HG02870 (cell line): Measurements from ENCODE around the gene SPEG.

Source experiments
- ATAC-seq: cut with Tn5 transposase; IDR thresholded peaks from one replicate; pipeline ENCODE4 v1.9.1; 2021; ENCODE audit warnings: mild to moderate bottlenecking, moderate library complexity; ENCODE audit not compliant: unreplicated experiment

SPEG gene

DNA sequence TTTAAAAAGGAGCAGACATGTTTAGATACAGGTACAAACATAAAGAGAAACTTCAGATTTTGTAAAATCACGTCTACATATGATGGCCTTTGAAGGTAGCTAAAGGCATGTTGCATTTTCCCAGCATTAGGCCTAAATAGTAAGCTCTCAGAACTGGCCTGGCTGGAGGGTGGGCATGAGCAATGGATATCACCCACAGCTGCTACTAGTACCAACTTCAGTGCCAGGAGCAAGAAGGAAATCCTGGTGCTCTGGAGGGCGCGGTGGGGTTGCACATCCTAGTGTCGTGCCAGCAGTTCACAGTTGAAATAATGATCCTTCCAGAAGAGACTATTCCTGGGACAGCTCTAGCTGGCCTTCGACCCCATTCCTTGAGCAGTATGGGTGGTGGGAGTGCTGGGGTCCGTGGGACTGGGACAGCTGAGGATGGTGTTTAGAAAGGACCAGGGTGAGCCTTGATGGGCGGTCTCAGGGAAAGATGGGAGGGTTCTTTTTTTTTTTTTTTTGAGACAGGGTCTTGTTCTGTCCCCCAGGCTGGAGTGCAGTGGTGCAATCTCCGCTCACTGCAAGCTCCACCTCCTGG lies 11.6 kb upstream of the SPEG start:
- ATAC-seq = no peak

DNA sequence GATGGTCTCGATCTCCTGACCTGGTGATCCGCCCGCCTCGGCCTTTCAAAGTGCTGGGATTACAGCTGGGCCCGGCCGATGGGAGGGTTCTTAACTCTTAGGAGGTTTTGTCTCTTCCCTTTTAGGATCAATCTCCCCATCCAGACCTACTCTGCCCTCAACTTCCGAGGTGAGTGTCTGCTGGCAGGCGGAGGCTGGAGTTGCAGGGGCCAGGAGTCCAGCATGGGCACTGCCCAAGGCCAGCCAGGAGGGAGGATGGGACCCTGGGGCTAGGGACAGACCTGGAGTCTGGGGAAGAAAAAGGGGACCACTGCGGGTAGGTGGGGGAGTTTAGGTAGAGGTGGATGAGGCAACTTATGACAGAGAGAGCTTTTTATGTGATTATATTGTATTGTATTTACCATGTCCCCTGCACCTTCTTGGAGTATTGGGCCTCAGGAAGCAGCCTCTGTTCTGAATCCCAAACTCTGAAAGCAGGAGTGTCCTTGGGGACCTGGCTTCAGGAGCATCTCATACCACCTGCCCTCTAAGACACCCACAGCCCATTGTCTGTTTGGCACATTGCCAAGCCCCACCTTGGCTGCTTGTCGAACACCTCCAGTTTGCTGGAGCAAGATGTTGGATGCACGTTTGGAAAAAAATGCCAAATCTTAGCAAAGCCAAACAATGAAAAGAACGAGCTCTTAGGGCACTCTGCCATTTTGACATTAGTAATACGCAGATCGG lies 10.8 kb upstream of the SPEG start:
- ATAC-seq = no peak

DNA sequence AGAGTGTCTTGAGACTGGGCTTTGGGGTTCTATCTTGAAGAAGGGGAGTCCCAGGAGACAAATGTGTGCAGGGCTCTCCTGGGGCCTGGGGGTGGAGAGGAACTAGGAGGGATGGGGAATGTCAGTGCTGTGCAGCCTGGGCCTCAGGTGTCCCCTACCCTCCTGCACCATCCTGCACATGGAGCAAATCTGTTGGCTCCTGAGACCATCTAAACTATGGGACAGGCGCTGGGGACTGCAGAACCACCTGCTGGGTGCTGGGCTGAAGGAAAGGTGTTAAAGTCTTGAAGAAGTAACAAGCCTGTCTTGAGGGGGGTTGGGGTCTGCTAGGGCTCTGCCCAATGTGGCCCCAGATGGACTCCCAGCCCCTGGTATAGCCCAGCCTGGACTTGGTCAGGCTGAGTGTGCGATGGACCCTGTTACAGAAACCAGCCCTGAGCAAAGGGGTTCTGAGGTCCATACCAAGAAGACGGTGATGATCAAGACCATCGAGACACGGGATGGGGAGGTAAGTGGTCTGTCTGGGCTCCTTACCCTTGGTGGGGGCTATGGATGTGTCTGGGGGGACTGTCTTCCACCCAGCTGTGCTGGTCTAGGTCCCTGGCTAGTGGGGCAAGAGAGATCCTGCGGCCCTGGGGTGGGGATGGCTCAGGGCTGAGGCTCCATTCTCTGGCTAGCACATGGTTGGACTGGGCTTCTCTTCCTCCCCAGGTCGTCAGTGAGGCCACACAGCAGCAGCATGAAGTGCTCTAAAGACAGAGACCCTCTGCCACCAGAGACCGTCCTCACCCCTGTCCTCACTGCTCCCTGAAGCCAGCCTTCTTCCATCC lies 9.2 kb upstream of the SPEG start:
- ATAC-seq = no peak

DNA sequence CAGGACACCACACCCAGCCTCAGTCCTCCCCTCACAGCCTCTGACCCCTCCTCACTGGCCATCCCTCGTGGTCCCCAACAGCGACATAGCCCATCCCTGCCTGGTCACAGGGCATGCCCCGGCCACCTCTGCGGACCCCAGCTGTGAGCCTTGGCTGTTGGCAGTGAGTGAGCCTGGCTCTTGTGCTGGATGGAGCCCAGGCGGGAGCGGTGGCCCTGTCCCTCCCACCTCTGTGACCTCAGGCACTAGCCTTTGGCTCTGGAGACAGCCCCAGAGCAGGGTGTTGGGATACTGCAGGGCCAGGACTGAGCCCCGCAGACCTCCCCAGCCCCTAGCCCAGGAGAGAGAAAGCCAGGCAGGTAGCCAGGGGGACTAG lies 8.6 kb upstream of the SPEG start:
- no peak for ATAC-seq

DNA sequence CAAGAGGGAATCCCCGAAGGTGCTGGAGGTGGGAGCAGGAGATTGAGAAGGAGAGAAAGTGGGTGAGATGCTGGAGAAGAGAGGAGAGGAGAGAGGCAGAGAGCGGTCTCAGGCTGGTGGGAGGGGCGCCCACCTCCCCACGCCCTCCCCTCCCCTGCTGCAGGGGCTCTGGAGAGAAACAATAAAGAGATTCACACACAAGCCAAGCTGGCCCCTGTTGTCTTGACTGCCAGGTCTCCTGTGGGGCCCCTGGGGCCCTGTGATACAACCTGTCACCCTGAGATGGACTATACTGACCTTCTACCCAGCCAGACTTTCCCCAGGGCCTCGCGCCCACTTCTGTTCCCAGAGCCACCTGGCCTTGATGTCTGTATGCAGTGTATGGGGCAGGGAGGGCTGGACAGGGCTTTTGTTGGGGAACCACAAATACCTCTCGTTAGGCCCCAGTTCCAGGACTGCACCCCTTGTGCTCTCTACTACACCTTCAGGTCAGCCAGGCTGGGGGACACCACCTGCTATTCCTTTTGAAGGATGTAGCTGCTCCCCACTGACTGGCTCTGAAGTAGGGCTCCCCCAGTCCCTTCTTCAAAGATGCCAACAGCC lies 8.0 kb upstream of the SPEG start:
- no peak for ATAC-seq

DNA sequence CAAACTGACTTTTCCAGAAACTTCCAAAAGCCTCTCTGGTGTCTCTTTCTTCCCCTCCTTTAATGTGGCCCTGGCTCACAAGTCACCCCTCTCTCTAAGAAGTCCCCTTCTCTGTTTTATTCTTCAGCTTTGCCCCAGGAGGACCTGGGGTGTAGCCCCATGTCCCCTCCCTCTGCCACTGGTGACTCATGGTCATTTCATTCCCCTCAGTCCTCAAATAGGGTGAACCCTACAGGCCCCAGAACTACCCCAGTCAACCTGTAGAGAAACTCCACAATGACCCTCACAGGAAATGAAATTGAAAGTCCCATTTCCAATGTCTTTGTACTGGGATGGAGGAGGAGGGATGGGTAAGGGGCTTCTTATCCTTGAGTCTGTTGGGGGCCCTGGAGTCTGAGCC lies 6.2 kb upstream of the SPEG start:
- no peak for ATAC-seq

DNA sequence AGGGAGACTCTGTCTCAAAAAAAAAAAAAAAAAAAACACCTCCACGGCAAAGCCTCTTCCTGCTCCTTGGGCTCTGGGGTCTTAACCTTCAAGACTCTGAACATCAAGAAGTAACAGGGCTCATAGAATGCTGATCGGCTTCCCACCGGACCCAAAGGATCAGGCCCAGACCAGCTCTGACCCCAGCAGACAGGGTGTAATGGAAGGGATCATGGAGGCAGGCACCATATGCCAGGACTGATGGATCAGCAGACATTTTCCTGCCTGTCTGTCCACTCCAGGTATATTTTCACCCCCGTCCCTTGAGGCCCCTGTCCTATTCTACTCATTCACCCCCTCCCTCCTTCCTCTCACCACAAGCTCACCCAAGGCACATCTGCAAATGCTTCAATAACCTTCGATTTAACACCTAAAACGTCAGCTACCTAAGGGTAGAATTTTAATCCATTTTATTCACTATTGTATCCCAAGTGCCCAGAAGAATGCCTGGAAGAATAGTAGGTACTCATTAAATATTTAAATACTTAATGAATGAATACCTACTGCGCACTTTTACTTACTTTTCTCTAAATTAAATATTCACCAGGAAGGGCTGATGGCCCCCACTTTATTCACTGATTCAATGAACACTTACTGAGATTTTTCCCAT lies 4.6 kb upstream of the SPEG start:
- ATAC-seq = no peak

DNA sequence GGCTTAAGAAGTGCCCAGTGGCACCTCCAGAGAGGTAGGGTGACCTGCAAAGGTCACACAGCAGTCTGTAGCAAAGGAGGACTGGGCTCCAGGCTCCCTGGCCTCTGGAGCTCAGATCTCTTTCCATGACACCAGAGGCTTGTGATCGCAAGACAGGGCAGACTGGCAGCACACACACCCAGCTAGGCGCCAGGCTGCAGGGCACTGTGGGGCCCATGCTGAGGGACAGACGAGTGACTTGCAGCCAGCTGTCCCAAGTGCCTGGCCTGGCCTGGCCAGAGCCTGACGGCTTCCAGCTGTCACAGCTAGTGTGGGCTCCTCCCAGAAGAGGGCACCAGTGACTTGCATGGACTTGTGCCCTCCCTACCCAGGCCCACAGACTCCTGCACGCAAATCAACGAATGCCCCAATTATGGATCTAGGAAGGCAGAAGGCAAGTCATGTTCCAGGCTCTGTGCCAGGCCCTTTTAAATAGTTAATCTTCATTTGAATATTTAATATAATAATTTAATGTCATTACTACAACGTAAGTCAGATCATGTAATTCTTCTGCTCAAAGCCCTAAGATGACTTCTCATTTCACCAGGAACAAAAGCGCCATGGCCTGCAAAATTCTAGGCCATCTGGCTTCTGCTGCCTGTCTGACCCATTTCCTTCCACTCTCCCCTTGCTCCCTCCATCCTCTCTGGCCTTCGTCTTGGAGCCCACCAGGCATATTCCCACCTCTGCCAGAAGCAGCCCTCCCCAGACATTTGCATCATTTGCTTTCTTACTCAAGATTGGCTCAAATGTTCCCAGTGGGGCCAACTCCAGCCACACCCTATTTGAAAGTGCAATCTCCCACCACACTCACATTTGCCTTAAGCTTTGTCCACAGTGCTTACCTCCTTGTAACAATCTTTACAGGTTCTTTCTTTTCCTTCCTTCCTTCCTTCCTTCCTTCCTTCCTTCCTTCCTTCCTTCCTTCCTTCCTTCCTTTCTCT lies 3.7 kb upstream of the SPEG start:
- ATAC-seq = no peak

DNA sequence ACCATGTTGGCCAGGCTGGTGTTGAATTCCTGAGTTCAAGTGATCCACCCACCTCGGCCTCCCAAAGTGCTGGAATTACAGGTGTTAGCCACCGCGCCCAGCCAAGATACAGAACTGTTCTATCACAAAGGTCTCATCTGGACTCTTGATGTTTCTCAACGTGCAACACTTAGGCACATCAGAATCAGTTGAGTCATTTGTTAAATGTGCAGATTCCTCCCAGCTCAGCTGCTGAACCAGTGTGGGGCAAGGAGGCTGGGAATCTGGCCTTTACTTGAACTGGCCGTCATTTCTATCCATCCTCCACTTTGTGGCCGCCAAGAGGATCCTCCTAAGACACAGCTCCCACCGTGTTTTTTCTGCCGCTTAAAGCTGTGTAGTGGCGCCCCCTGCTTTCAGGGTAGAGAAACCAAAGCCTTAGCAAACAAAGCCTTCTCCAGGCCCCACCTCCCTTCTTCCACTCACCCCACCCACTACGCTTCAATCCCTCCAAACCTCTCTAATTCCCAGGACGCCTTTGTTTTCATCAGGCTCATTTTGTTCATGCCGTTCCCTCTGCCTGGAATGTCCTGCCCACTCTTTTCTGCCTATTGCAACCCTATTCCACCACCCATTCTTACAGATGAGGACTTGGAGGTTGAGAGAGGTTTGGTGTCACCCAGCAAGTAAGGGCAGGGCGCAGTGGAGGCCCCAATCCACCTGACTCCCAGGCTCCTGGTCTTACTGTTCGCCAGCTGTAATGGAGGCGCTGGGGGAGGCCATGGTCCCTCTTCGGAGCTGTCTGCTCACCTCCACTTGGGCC lies 776 bp upstream of the SPEG start:
- no peak for ATAC-seq

DNA sequence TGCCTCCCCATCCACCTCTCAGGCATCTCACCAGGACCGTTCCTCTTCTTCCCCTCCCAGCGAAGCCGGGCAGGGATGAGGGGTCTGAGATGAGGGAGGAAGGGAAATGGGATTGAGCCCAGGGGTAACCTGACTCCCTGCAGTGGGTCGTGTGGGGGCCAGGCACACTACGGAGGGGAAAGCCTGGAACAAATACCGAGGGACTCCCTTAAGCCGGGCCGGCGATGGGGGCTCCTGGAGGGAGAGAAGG lies 250 bp upstream of the SPEG start:
- no peak for ATAC-seq

DNA sequence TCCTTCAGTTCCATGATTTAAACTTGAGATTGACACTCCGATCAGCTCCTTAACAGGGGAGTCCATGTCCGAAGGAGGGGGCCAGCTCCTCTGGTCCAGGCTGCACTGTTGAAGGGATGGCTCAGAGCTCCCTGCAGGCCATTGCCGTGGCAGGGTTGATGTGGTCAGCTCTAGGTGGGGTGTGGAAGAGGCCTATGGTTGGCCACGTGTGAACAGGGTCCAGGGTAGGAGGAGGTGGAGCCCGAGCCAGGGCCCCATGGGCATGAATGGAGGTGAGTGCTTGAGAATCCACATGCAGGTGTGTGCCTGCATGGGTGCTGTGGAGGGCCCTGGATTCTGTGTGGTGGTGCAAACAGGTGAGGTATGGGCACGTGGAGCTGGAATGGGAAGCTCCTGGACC lies 1.1 kb downstream of the SPEG start:
- no peak for ATAC-seq

DNA sequence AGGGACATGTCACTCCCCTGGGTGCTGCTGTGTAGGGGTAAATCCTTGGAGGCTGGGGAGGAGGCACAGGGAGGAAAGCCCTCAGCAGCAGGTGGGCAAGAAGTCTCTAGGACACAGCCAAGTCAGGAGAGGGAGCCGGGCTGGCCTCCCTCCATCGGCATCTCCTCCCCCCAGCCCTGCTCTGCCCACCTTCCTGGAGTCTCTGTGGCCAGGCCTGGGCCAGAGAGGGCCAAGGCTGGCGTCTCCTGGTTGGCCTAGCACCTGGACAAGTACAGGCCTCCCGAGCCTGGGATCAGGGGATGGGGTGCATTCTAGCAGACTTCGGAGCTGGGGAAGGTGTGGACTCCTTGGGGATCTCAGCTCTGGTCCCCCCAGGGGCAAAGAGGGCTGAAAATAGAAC lies 1.8 kb downstream of the SPEG start:
- ATAC-seq = no peak

DNA sequence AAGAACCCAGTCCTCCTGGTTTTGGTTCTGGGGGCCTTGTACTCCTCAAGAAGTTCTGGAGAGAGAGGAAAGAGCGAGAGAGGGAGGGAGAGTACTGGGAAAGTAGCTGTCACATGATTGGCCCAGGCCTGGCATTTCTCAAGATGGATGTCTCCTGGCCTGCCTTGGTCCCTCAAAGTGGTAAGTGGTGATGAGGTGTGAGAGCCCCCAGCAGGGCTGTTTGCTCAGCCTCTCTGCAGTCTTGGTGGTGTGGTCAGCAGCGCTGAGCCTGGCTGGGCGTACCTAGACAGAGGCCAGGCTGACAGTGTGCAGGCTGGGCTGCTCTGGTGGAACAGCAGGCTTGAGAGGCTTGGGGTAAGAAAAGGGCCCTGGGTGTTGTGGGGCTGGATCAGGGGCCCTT lies 2.5 kb downstream of the SPEG start:
- no peak for ATAC-seq

DNA sequence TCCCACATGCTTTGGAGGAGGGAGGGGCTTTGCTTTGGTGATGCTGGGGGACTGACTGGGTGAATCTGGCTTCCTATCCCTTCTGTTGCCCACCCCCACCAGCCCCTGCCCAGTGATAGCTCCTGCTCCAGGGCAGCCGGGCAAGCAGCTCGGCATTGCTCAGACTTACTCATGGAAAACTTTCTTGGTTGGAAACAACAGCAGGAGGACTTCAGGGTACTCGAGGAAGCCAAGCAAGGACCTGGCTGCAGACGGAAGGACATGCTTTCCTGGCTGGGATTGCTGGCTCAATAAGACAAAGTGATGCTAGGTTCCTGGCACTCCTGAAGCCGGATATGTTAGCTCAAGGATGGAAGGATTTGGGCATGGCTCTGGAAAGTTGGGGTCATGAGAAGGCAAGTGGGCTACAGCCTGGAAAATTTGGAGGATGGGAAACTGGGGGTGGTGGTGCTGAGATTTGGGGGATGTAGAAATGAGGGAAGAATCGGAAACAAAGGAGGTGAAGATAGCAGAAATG lies 3.1 kb downstream of the SPEG start:
- ATAC-seq = no peak

DNA sequence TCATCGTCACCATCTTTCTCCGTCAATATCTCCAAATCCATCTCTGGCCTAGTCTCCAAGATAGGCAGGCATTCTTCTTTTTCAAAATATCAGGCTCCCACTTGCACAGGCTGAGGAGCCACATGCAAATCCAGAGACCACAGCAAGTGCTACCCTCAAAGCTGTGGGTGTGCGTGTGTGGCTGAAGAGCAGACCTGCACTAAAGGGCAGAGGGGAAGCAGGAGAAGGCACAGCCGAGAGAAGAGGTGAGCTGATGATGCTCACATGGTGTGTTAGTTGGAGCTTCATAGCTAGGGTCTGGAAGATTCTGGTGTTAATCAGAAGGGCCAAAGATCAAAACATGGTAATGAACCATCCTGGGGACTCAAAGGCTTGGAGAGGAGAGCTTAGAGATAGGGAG lies 3.8 kb downstream of the SPEG start:
- no peak for ATAC-seq

DNA sequence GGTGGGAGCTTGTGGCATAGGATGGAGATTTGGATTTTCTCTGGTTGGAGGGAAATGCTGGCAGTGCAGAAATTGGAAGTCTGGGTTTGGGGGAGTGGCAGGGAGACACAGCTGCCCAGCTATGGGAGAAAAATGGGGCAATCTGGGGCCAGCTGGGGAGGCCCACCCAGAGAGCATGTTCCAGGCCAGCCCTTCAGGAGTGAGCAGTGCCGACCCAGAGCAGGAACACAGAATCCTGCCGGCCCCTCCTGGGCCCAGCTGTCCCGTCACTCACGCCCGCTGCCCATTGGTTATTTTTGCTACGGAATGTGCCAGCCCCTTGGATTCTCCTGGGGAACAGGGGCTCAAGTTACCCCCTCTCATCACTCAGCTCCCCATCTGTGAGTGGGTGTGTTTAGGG lies 4.9 kb downstream of the SPEG start:
- no peak for ATAC-seq

DNA sequence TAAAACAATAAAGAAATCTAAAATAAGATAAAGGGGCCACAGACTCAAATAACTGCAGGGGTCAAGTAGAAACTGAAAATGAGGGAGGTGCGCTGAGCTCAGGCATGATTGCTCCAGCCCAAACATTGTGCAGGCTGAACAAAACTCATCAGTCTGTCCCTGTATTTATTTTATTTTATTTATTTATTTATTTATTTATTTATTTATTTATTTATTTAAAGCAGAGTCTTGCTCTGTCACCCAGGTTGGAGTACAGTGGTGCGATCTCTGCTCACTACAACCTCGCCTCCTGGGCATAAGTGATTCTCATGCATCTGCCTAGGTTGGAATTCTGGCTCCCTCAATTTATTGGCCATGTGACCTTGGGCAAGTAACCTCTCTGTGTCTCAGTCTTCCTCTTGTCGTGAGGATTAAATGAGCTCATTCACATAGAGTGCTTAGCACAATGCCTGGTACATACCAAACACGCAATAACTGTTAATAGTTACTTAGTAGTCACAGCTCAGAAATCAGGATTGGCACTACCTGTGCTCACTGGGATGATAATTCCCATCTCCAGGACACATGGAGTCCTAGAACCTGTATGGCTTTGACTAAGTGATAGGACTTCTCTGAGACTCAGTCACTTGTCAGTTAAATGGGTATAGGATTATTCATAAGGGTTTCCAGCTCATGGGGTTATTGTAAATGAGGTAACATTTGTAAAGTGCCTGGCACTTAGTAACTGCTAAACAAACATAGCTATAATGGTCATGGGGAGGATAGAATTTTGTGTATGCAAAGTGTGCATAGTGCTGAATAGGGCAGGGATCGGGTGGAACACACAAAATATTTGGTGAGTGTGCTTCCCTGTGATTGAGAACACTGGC lies 6.0 kb downstream of the SPEG start:
- ATAC-seq = no peak

DNA sequence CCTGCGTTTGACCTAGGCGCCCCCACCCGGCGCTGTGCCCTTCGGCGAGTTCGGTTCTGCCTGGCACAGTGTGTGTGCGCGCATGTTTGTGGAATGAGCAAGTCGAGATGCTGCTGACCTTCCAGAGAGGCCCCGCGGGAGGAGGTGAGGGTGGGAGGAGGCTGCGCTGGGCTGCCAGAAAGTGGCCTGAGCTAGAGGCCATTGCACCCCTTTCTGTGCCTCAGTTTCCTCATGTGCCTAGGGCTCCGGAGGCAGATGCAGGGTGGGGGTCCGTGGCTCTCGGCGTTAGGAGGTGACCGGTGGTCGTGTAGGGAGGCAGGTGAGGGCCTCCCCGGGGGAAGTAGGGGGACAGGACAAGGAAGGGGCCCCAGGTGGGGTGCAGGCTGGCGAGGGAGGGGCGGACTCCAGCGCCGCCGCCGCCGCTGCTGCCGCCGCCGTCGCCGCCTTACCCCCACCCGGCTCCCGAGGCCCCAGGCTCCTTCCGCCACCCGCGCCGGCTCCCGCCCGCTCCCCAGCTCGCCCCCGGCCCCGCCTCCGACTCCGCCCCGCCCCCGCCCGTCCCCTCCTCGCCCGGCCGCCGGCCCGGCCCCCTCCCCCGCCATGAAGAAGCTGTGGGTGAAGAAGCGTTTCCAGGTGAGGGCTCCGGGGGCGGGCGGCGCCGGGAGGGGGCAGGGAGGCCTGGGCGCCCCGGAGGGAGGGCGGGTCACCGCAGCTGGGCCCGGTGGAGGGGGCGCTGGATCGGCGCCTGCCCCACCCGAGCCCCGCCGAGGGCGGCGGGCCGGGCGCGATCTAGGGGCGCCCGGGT lies 7.0 kb downstream of the SPEG start:
- no peak for ATAC-seq
